ENCODE measurements around the gene HDAC1.
A peak's percentile ranks its signal among the peaks of the same experiment; 100 is the strongest.

The HDAC1 gene

DNA sequence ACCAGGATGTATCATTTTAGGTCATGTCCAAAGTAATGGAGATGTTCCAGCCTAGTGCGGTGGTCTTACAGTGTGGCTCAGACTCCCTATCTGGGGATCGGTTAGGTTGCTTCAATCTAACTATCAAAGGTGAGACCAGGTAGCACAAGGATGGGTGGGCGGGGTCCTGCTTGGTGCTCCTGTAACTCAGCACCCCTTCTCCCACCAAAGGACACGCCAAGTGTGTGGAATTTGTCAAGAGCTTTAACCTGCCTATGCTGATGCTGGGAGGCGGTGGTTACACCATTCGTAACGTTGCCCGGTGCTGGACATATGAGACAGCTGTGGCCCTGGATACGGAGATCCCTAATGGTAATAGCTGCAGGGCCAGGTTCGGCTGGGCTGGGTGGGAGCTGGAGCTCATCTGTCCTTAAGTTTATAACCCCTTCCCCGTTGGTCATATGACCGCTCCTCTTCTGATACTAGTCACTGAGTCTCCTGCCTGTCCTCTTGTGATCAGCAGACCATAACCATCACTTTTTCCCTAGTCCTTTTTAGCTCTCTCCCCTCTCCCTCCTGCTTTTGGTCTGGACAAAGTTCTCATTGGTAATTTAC is 38.8 kb downstream of the HDAC1 start:
- no peak for DNase-seq (ENCODE audit: low read depth)

DNA sequence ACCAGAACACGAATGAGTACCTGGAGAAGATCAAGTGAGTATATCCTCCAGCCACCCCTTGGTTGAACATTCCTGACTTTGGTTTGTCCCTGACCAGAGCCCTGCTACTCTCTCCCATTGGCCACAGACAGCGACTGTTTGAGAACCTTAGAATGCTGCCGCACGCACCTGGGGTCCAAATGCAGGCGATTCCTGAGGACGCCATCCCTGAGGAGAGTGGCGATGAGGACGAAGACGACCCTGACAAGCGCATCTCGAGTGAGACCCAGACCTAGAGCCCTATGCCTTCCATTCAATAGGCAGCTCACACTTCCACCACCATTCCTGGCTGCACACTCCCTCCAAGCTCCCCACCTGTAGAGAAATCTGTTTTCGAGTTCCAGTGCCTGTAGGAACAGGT is 39.7 kb downstream of the HDAC1 start:
- DNase-seq (ENCODE audit: low read depth), result no peak

DNA sequence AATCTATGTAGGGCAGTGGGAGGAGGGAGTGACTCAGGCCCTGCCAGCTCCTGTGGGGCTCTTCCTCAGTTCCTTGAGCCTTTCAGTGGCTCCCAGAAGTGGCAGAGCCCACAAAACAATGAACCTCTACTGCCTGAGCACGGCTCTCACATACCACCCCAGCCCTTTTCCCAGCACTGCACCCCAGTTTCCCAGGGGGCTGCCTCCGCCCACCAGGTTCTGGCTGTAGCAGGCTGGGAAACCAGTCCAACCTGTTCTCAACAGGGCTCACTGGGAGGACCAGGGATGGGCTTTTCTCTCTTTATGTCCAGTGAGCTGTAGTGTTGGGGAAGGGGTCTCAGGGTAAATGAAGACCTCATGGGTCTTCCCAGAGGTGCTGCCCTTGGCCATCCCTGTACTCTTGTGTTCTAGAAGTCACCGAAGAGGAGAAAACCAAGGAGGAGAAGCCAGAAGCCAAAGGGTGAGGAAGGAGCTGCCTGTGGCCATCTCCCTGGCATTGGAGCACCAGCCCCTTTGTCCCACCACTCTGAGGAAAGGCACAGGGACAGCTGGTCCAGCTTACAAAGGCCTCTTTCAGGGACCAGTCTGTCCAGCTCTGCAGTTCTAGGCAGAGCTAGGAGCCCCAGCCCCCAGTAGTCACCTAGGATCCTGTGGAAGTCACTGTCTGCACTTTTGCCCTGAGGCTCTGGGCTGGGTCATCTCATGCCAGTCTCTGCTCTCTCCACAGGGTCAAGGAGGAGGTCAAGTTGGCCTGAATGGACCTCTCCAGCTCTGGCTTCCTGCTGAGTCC is 40.6 kb downstream of the HDAC1 start:
- DNase-seq (ENCODE audit: low read depth), result no peak

DNA sequence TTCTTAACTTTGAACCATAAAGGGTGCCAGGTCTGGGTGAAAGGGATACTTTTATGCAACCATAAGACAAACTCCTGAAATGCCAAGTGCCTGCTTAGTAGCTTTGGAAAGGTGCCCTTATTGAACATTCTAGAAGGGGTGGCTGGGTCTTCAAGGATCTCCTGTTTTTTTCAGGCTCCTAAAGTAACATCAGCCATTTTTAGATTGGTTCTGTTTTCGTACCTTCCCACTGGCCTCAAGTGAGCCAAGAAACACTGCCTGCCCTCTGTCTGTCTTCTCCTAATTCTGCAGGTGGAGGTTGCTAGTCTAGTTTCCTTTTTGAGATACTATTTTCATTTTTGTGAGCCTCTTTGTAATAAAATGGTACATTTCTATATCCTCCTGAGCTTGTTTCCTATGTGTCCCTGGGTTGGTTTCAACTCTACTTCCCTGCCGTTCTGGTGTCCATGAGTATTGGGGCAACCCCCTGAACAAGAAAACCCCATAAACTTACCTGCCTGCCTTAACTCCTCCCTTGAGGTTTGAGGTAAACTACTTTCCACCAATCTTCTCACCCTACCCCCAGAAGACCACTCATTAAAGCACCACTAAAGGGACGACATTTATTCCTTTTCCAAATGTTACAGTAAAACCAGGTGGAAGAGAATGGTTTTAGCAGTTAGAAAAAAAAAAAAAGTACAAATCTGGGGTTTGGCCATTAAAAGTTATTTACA is 41.5 kb downstream of the HDAC1 start:
- no peak for DNase-seq (ENCODE audit: low read depth)

DNA sequence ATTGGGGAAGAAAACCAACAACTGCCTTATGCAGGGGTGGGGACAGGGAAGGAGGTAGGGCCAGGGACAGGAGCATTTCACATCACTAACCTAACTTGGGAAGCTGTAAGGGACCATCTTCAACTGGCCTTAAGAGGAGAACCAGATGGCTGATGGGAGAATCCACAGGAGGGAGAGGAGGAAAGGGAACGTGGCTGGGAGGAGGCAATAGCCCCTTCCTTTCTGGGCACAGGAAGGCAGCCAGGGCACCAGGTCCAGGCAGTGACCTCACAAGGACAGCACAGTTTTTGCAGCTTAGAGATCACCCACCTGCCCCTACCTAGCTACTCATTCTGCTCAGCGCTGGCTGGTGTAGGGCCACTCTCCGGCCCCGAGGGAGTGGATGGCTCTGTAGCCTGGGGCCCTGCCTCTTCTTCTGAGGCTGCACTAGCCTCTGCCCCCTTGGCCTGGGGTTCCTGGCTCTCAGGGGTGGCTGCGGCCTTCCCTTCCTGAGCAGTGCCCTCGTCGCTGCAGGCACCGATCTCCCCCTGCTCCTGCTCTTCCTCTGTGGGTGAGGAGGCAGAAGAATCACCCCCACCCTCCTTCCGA is 42.5 kb downstream of the HDAC1 start:
- no peak for DNase-seq (ENCODE audit: low read depth)

DNA sequence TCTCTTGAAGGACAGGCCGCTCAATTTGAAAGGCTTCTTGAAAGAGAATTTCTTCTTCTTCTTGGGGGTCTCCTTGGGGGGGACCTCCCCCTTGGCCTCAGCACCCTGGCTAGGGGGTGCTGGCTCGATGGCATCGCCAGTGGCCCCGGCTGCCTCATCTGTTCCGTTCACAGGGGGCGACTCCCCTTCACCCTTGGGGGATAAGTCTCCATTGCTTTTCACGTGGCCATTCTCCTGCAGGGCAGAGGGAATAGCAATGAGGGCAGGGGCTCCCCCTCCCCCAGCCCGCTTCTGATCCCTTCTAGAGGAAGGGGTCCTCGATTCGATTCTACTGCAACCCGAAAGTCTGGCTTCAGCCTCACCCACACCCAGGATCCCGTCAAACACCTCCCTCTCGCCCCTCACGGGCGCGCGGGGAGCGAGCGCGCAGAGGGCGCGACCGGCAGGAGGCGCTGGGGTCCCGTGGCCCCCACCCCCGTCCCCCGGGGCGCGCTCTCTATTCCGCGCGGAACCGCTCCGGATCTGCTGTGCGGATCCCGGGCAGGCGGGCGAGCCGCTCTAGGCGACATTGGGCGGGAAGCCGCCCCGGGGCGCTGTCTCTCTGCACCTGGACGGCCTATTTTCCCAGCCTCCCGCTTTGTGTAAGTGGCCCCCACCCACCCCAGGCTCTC is 43.1 kb downstream of the HDAC1 start:
- peak; percentile 55 for DNase-seq (ENCODE audit: low read depth)

DNA sequence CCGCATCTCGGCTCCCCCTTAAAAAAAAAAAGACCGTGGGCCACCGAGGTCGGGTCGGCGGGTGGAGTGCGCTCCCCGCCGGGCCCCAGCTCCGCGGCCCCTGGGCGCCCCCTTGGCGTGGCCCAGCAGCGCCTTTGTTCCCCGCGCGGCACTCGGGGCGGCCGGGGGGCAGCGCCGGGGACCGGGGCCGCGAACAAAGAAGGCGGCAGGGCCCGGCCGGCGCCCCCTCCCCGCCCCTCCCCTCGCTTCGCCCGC is 43.6 kb downstream of the HDAC1 start:
- DNase-seq (ENCODE audit: low read depth), result no peak

DNA sequence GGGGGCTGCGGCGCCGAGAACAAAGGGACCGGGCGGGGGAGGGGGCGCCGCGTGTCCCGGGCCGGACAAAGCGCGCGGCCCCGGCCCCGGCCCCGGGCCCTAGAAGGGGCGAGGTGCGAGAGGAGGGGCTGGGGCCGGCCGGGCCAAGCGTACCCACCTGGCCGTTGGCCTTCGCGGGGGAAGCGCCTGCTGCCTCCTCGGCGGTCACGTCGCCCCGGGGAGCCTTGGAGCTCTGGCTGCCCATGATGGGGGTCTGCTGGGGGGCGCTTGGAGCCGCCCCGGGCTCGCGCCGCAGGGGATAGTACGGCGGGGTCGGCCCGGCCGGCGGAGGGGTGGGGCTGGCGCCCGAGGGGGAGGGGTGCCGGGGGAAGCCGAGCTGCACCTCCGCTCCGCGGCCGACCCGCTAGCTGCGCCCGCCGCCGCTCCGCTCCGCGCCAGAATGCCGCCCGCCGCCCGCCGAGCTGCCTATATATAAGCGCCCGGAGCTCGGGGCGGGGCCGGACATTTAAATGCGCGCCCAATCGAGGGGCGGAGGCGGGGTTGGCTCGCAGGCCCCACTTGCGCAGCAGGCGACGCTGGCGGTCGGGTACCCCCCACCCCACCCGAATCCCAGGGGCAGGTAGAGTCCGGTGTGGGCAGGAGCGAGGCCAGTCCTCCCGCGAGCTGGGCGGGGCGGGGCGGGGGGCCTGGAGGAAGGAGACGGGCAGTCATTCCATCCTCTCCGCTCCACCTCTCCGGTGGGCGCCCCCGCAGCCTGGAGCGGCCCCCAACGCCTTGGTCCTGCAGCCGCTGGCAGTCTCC is 44.1 kb downstream of the HDAC1 start, which contains the start of gene MARCKSL1:
Gene MARCKSL1, minus strand, starts transcription at position 444 of the 801 bp plus-strand sequence. Its CDS starts 200 bp downstream, at position 244.
- DNase-seq (ENCODE audit: low read depth), result peak; percentile 78

DNA sequence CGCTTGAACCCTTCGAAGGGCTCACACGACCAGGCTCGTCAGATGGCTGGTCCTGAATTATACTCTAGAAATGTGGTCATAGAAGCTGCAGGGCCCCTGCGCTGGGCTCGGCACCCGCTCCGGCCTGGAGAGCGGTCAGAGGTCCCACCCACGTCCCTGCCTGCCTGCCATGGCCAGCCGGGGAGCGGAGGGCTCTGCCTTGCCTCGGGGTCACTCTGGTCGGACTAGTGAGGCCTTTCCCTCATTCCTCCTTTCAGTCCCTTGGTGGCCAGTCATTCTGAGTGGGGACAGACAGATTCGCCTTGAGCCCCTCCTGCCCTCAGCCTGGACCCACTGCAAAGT is 44.7 kb downstream of the HDAC1 start:
- no peak for DNase-seq (ENCODE audit: low read depth)

DNA sequence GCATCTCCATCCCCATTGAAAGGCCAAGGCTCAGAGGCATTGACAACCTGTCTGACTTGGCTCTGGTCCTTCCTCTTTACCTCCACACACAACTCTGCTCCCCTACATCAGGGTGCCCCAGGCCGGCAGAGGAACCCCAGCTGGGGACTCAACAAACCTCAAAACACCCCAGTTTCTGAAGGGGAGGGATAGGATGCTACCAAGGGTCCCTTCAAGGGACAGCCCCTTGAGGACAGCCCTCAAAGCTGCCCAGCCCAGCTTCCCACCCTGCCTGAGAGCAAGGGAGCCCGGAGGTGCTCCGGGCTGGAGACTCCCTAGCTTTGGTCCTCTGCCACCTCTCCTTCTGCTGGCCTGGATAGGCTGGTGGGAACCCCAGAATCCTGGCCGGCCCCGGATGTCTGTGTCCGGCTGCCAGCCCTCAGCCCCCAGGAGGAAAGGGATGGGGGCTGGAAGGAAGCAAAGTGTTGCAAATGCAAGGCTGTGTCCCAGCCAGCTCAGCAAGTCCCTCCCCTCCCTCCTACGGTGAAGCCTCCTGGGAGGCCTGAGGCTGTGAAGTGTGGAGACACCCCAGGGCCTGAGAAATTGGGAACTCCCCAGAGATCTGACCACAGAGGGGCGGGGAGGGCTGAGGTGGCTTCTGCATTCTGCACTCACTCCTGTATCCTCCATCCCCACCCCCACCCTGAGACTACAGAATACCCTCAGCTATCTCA is 45.2 kb downstream of the HDAC1 start:
- DNase-seq (ENCODE audit: low read depth), result peak; percentile 42

DNA sequence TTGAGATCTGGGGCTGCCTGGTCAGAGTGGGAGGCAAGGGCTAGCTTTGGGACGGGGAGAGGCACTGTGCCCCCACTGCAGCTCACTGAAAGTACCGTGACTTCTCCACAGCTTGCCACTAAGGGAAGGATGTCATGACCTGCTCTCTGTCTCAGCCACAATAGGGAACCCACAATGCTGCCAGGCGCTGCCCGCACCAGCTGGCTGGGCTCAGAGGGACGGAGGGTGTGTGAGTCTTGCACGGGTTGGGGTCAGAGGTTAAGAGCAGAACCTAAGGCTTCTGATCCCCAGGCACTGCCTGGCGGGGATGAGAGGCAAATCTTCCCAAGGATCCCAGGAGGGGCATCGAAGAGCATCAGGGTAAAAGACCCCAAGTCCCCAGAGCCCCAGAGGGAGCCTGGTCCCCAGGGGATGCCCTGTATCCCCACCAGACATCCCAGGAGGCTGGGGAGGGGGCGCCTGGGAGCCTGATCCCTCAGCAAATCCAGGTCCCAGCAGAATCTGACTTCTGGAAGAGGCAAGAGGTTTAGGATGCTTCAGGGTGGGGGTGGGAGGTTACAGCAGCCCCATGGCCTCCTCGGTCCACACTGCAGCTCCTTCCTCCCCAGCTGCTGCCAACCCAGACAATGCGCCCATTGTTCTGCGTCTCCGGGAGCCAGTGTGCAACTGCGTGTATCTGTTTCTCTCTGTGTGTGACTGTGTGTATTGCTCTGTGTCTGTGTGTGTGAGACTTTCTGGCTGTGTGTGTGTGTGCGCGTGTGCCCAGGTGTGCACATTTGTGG is 46.2 kb downstream of the HDAC1 start:
- no peak for DNase-seq (ENCODE audit: low read depth)

DNA sequence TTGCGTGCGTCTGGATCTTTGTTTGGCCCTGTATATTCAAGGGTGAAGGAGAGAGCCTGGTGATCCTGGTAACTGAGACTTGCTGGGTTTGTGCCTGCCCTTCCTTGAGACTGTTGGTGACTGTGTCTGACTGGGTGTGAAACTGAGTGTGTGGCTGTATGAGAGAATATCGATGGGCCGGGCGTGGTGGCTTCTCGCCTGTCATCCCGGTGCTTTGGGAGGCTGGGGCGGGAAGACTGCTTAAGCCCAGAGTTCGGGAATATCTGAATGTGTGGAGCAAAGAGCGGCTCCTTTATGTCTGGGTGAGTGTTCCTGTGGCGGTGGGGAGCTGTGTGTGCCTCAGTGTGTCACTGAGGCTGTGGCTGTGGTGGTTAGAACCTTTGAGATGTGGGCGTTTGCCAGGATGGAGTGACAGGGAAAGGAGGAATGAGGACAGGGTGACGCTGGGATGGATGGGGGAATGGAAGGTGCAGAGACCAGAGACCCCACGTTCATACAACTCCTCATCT is 46.8 kb downstream of the HDAC1 start:
- no peak for DNase-seq (ENCODE audit: low read depth)

DNA sequence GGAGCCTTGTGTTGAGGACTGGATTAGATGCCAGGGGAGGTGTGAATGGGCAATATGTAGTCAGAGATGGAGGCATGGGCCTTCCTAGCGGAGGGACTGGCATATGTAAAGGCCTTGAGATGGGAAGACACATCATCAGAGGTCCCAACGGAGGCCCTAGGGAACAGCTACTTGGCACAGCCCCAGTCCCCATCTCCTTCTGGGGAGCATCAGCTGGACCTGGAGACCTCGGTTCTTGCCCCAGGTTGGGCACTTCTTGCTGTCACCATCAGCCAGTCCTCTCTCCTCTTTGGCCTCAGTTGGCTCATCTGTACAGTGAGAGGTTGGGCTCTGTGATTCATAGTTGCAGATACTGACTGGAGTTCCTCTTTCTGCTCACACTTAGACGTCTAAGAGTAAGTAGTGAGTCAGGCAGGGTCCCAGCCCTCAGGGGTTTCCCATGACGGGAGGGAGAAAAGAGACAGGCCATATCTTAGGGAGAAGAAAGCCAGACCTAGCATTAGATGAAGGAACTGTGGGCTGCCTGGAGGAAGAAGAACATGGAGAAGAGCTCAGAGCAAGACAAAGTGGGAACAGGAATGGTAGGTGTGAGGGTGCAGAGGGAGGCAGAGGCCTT is 47.6 kb downstream of the HDAC1 start:
- DNase-seq (ENCODE audit: low read depth), result no peak

DNA sequence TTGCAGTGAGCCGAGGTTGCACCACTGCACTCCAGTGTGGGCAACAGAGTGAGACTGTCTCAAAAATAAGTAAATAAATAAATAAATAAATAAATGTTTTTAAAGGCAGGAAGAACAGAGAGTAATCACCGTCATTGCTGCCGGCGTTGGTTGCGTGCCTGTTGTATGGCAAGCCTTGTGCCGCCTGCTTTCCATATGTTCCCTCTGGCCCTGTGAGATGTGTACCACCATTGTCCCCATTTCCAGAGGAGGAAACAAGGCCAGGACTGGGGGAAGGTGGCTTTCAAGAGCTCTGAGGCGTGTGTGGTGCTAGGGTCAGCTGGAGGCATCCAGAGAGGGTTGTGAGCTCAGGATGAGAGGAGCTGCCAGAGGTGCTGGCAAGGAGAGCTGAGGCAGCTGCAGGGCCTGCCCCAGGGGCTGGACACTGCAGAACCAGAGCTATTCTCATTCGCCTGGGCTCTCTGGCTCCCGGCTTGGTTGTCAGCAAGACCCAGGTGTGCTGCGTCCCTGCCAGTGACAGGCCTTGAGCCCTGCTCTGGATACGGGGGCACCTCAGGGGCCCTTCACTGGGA is 49.4 kb downstream of the HDAC1 start:
- DNase-seq (ENCODE audit: low read depth), result no peak

DNA sequence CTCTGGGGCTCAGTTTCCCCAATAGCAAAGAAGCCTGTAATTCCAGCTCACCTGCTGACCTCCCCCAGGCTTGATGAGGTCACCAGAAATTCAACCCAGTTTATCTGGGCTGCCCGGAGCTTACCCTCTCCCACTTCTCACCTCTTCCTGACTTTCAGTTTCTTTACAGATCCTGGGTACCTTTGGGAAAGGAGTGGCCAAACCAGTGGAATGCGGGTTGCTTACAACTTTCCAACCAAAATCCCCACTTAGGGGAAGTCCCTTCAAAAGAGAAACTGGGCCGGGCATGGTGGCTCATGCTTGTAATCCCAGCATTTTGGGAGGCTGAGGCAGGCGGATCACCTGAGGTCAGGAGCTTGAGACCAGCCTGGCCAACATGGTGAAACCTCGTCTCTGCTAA is 50.1 kb downstream of the HDAC1 start:
- DNase-seq (ENCODE audit: low read depth), result no peak

DNA sequence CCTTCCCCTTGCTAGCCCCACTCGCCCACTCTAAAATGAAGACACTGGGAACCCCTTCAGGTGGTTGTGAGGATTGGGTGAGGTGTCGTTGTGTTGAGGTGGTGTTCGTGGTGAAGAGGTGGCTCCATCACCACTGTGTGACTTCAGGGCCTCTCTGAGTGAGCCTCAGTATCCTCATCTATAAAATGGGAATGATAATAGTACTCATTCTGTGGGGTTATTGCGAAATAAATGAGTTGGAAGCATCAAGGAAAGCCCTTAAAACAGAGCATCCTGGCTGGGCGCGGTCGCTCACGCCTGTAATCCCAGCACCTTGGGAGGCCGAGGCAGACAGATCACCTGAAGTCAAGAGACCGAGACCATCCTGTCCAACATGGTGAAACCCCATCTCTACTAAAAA is 50.8 kb downstream of the HDAC1 start:
- DNase-seq (ENCODE audit: low read depth), result no peak

DNA sequence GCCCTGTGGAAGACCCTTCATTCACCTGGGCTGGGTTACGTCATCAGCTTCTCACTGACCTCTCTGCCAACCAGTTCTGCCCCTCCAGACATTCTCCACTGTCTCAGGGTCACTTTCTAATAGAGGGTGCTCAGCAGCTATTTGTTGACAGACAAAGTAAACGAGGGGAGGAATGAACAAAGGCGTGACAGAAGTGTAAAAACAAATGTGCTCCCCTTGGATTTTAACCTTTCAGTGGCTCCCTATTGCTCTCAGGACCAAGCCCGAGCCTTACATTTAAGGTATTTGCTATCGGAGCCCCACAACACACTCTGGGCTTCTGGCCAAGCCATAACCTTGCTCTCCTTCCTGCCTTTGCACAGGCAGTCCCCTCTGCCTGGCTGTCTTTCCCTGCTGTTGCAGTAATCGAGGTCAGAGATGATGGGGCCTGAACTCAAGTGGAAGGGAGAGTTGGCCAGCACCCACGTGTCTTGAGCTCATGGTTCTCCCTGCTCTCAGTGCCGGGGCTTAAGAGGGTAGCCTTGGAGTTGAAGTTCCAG is 53.5 kb downstream of the HDAC1 start:
- DNase-seq (ENCODE audit: low read depth), result no peak

DNA sequence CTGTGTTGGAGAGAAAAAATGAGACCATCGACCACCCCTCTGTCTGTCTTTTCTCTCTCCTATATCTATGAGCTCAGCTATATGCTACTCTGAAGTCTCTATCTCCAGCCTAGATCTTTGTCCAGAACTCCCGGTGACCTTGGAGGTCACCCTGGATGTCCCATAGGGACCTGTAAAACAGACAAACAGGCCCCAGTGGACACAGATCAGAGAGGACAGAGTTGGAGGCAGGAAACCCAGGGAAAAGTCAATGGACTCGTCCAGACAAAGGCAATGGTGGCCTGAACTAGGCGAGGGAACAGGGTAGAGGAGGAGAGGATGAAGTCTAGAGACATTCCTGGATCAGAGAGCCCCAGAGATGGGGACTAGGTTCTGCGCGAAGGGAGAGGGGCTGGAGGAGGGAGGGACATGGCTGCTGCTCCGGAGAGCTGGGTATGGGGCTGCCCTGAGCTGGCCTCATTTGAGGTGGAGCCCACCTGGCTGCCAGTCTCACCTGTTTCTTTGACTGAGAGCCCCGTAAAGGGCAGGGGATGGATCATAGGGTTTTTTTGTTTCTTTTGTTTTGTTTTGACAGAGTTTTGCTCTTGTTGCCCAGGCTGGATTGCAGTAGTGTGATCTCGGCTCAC is 54.8 kb downstream of the HDAC1 start:
- DNase-seq (ENCODE audit: low read depth), result no peak

All from stimulated activated CD8-positive, alpha-beta memory T cell treated with anti-CD3 and anti-CD28 coated beads, Interleukin-12 subunit alpha, Interleukin-12 subunit beta, amount 100 ng/mL, for 4 hours (primary cell).